OCI-LY1 (cell line): Measurements from ENCODE around the gene TES.

Experiments
- H2AFZ ChIP-seq: fragments of 200-600 bp; sonication (generic), shearing (Covaris generic); 2 replicates; pipeline ENCODE4 v1.6.0; 2014; ENCODE audit warnings: antibody characterized with exemption, mild to moderate bottlenecking, low read length
- H3F3A ChIP-seq: fragments of 200-600 bp; sonication (generic), shearing (Covaris generic); 2 replicates; pipeline ENCODE4 v1.6.0; 2014; ENCODE audit warnings: mild to moderate bottlenecking, antibody characterized with exemption, low read length, moderate library complexity; ENCODE audit not compliant: insufficient read depth
- H3K27ac ChIP-seq: fragments of 200-600 bp; sonication (generic); 2 replicates; pipeline ENCODE4 v1.5.1; 2014; ENCODE audit warnings: low read length, mixed run types, mild to moderate bottlenecking, low read depth; ENCODE audit not compliant: poor library complexity, severe bottlenecking
- H3K27me3 ChIP-seq: fragments of 200-600 bp; sonication (generic); 2 replicates; pipeline ENCODE4 v1.6.0; 2014; ENCODE audit warnings: antibody characterized with exemption, mild to moderate bottlenecking, low read length, moderate library complexity; ENCODE audit not compliant: insufficient read depth
- H3K36me3 ChIP-seq: fragments of 200-600 bp; sonication (generic); 2 replicates; pipeline ENCODE4 v1.6.1; 2014; ENCODE audit warnings: mild to moderate bottlenecking, antibody characterized with exemption, low read length, moderate library complexity, mixed read lengths; ENCODE audit not compliant: insufficient read depth
- H3K4me1 ChIP-seq: fragments of 200-600 bp; sonication (generic); 2 replicates; pipeline ENCODE4 v1.5.1; 2014; ENCODE audit warnings: mild to moderate bottlenecking, low read length, moderate library complexity; ENCODE audit not compliant: insufficient read depth, severe bottlenecking
- H3K4me2 ChIP-seq: fragments of 200-600 bp; sonication (generic), shearing (Covaris generic); 2 replicates; pipeline ENCODE4 v1.6.1; 2014; ENCODE audit warnings: low read length
- H3K4me3 ChIP-seq: fragments of 200-600 bp; sonication (generic); 2 replicates; pipeline ENCODE4 v1.5.1; 2014; ENCODE audit warnings: low read length, low read depth, mild to moderate bottlenecking, mixed read lengths; ENCODE audit not compliant: poor library complexity, severe bottlenecking
- H3K79me2 ChIP-seq: fragments of 200-600 bp; shearing (Covaris generic); 2 replicates; pipeline ENCODE4 v1.6.1; 2016; ENCODE audit warnings: mixed run types, low read length, mixed read lengths; ENCODE audit not compliant: insufficient read depth
- H3K9ac ChIP-seq: fragments of 200-600 bp; sonication (generic), shearing (Covaris generic); 2 replicates; pipeline ENCODE4 v1.6.1; 2014; ENCODE audit warnings: mild to moderate bottlenecking, low read length, mixed read lengths
- H3K9me2 ChIP-seq: fragments of 200-600 bp; sonication (generic), shearing (Covaris generic); 2 replicates; pipeline ENCODE4 v1.6.1; 2014; ENCODE audit warnings: low read depth, mild to moderate bottlenecking, low read length, mixed read lengths
- H3K9me3 ChIP-seq: fragments of 200-600 bp; shearing (Covaris generic); 2 replicates; pipeline ENCODE4 v1.6.1; 2014; ENCODE audit warnings: low read length, mixed read lengths
- H4K20me1 ChIP-seq: fragments of 200-600 bp; sonication (generic), shearing (Covaris generic); 2 replicates; pipeline ENCODE4 v1.6.0; 2016; ENCODE audit warnings: mild to moderate bottlenecking, low read length; ENCODE audit not compliant: insufficient read depth
- EZH2 ChIP-seq: fragments of 200-600 bp; sonication (generic), shearing (Covaris generic); IDR thresholded peaks from 2 replicates; pipeline ENCODE4 v1.8.0; 2017; ENCODE audit warnings: borderline replicate concordance, mixed run types, mild to moderate bottlenecking, antibody characterized with exemption, low read length, moderate library complexity, mixed read lengths
- TF ChIP-seq, protein P1 (sequence below): fragments of 200-600 bp; sonication (generic), shearing (Covaris generic); IDR thresholded peaks from 2 replicates; pipeline ENCODE4 v1.5.1; 2017; ENCODE audit warnings: mild to moderate bottlenecking, antibody characterized with exemption, low read length, moderate library complexity, mixed read lengths

The TES gene

DNA sequence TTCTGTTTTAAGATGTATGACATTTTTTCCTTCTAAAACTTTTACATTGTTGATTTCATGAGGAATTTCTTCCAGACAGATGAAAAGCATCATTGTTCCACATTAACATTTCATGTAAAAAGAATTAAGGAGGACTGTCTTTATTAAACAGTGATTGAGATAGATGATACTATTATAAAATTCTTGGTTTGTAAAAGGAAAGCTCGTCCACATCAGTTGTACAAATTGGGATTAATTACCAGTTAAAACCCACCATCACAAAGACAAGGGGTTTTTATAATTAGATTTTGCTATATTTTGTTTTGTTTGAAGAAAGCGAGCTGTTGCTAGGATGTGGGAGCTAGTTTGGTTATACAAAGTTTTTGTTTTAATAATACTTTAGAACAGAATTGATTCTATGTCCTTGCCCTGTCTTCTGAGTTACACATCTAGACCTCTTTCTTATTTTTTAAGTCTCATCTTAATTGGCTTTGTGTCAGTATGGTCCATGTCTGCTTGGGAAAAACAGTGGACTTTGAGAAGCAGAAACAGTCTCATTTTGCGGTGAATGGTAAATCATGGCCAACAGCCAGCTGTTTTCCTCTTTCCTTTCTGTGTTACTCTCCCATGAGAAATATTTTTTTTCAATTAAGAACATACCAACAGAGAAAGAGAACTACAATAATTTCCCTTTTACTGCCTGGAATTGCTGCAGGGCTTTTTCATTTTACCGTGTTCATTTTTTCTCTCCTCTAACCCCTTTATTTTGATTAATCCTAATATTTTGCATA, 3.2 kb downstream of the TES start:
- Histone ChIP-seq H3K9me3 (no peaks in the 10 kb centered on the region), H3K27me3 (no peaks in the 10 kb centered on the region), H3K79me2 (peaks cover 75% of the 10 kb centered on the region), H3K9ac (no peak overlapping the region), H3F3A (peaks cover 4% of the 10 kb centered on the region; the same call in 1 of the 2 replicates), H2AFZ (no peak overlapping the region), H3K4me2 (no peak overlapping the region; the same call in 1 of the 2 replicates), H3K4me3 (no peak overlapping the region), H3K36me3 (peaks cover 6% of the 10 kb centered on the region; the same call in 1 of the 2 replicates), H4K20me1 (no peaks in the 10 kb centered on the region), H3K27ac (no peak overlapping the region), H3K9me2 (no peaks in the 10 kb centered on the region), H3K4me1 (peaks cover 48% of the 10 kb centered on the region)
- no peak for TF ChIP-seq EZH2
- TF ChIP-seq, protein P1, sequence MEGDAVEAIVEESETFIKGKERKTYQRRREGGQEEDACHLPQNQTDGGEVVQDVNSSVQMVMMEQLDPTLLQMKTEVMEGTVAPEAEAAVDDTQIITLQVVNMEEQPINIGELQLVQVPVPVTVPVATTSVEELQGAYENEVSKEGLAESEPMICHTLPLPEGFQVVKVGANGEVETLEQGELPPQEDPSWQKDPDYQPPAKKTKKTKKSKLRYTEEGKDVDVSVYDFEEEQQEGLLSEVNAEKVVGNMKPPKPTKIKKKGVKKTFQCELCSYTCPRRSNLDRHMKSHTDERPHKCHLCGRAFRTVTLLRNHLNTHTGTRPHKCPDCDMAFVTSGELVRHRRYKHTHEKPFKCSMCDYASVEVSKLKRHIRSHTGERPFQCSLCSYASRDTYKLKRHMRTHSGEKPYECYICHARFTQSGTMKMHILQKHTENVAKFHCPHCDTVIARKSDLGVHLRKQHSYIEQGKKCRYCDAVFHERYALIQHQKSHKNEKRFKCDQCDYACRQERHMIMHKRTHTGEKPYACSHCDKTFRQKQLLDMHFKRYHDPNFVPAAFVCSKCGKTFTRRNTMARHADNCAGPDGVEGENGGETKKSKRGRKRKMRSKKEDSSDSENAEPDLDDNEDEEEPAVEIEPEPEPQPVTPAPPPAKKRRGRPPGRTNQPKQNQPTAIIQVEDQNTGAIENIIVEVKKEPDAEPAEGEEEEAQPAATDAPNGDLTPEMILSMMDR: no peak

DNA sequence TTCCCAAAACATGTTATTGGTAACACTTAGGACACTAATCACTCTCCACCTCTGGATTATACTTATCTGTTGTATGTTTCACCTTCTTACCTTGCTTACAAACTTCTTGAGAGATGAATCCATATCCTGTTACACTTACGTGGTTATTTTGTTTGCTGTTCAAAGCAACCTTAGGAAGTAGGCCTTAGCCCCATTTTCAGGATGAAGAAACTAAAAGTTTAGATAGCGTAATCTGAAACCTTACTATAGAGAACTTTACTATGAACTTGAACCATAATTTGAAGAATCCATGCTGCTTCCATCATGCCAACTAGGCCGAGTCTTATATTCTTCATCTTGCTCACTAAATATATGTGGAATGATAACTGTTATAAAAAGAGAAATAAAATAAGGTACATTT, 4.6 kb downstream of the TES start:
- no peak overlapping the region for H3K4me3 ChIP-seq
- H3K36me3 ChIP-seq: peaks cover 6% of the 10 kb centered on the region; the same call in 1 of the 2 replicates
- no peaks in the 10 kb centered on the region for H3K9me2 ChIP-seq
- H3K79me2 ChIP-seq: peaks cover 89% of the 10 kb centered on the region
- H3F3A ChIP-seq: peaks cover 1% of the 10 kb centered on the region; the same call in 1 of the 2 replicates
- no peaks in the 10 kb centered on the region for H3K9me3 ChIP-seq
- H3K4me1 ChIP-seq: peaks cover 47% of the 10 kb centered on the region
- no peak overlapping the region for H3K9ac ChIP-seq
- H3K27me3 ChIP-seq: no peaks in the 10 kb centered on the region
- H3K4me2 ChIP-seq: no peak overlapping the region
- TF ChIP-seq, protein P1: no peak
- no peak for TF ChIP-seq EZH2
- H2AFZ ChIP-seq: no peak overlapping the region
- no peak overlapping the region for H3K27ac ChIP-seq
- no peaks in the 10 kb centered on the region for H4K20me1 ChIP-seq

DNA sequence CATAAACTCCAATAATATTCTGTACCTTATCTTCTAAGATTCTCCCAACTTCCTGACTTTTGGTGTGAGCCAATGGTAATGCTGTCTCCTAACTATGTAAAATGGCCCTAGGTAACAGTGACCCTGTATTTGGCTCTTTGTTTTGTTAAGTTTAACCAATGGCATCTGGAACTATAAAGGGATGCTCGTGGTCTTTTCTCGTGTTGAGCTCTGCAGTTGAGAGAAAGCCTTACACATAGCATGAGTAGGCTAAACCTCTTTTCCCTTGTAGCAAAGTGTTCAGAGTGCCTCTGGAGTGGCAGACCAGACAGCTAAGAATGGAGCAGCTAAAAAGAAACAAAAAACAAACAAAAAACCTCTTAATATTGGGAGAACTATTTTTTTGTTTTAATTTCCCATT, 5.2 kb downstream of the TES start:
- Histone ChIP-seq H3K4me2 (no peak overlapping the region), H2AFZ (no peak overlapping the region), H4K20me1 (0 out of 2 replicates have a peak, but pooled peaks cover 4% of the 10 kb centered on the region), H3F3A (no peaks in the 10 kb centered on the region; the same call in 1 of the 2 replicates), H3K4me3 (no peak overlapping the region), H3K9me2 (no peaks in the 10 kb centered on the region), H3K9me3 (no peaks in the 10 kb centered on the region; the same call in 1 of the 2 replicates), H3K9ac (no peak overlapping the region), H3K27me3 (no peaks in the 10 kb centered on the region), H3K36me3 (peaks cover 6% of the 10 kb centered on the region; the same call in 1 of the 2 replicates), H3K79me2 (peaks cover 95% of the 10 kb centered on the region), H3K4me1 (peaks cover 44% of the 10 kb centered on the region), H3K27ac (no peak overlapping the region)
- TF ChIP-seq, protein P1: no peak
- no peak for TF ChIP-seq EZH2
